Muscle of back (tissue), 13 donors: ENCODE results near the gene TP53I3. TPM values are rescaled to one million over a fixed set of nuclear protein-coding genes. Genes with fewer than 3 reads are reported as not detected.
"Not testable (repeated sequence)": the region's sequence is repeated elsewhere in the genome, so short reads cannot be mapped to it uniquely, and the experiment has no call there.

Experiments
- DNase-seq, 3 donors: peaks; one replicate each; pipeline versions ENCODE4 v3.0.0 to v3.0.0-alpha.2; 2013
- long read RNA-seq, 9 donors: transcript quantifications; one replicate each; lab custom pipeline, GENCODE V29; 2026
- polyA plus RNA-seq, 10 donors: library from polyadenylated mRNA; unstranded; fragments of 120-200 nt; gene quantifications; one replicate each; pipeline ENCODE4 v1.2.1, GENCODE V29; 2013; ENCODE audit not compliant: insufficient read length in 10 of 10

The TP53I3 gene, protein sequence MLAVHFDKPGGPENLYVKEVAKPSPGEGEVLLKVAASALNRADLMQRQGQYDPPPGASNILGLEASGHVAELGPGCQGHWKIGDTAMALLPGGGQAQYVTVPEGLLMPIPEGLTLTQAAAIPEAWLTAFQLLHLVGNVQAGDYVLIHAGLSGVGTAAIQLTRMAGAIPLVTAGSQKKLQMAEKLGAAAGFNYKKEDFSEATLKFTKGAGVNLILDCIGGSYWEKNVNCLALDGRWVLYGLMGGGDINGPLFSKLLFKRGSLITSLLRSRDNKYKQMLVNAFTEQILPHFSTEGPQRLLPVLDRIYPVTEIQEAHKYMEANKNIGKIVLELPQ
- 10 to 100 TPM; 24.4 to 43.5 (median 34.0) TPM for polyA plus RNA-seq
- long read RNA-seq, donor 1, transcript TP53I3-202 (6 exons, 1,635 nt), result major isoform, 8 of 13 reads
- long read RNA-seq, donor 1, partial matches to known transcripts, result 0 of 13 reads
- long read RNA-seq, donor 1, other reads (novel, unspliced or antisense), result 0 of 13 reads
- long read RNA-seq, donor 2, partial matches to known transcripts, result 0 of 8 reads
- long read RNA-seq, donor 2, other reads (novel, unspliced or antisense), result 0 of 8 reads
- long read RNA-seq, donor 3, result 0 reads
- long read RNA-seq, donor 4, partial matches to known transcripts, result 0 of 4 reads
- long read RNA-seq, donor 4, other reads (novel, unspliced or antisense), result 0 of 4 reads
- long read RNA-seq, donor 5, transcript TP53I3-202 (6 exons, 1,635 nt), result major isoform, 11 of 19 reads
- long read RNA-seq, donor 5, transcript TP53I3-201 (5 exons, 1,998 nt), result minor isoform, 5 of 19 reads
- long read RNA-seq, donor 5, partial matches to known transcripts, result 0 of 19 reads
- long read RNA-seq, donor 5, other reads (novel, unspliced or antisense), result 0 of 19 reads
- long read RNA-seq, donor 6, transcript TP53I3-202 (6 exons, 1,635 nt), result major isoform, 7 of 17 reads
- long read RNA-seq, donor 6, transcript TP53I3-201 (5 exons, 1,998 nt), result minor isoform, 6 of 17 reads
- long read RNA-seq, donor 6, partial matches to known transcripts, result 0 of 17 reads
- long read RNA-seq, donor 6, other reads (novel, unspliced or antisense), result 0 of 17 reads
- long read RNA-seq, donor 7, transcript TP53I3-201 (5 exons, 1,998 nt), result major isoform, 5 of 13 reads
- long read RNA-seq, donor 7, partial matches to known transcripts, result 0 of 13 reads
- long read RNA-seq, donor 7, other reads (novel, unspliced or antisense), result 0 of 13 reads
- long read RNA-seq, donor 8, transcript TP53I3-201 (5 exons, 1,998 nt), result major isoform, 7 of 19 reads
- long read RNA-seq, donor 8, transcript TP53I3-202 (6 exons, 1,635 nt), result minor isoform, 5 of 19 reads
- long read RNA-seq, donor 8, partial matches to known transcripts, result 6 of 19 reads
- long read RNA-seq, donor 8, other reads (novel, unspliced or antisense), result 0 of 19 reads
- long read RNA-seq, donor 9, partial matches to known transcripts, result 0 of 2 reads
- long read RNA-seq, donor 9, other reads (novel, unspliced or antisense), result 0 of 2 reads

DNA sequence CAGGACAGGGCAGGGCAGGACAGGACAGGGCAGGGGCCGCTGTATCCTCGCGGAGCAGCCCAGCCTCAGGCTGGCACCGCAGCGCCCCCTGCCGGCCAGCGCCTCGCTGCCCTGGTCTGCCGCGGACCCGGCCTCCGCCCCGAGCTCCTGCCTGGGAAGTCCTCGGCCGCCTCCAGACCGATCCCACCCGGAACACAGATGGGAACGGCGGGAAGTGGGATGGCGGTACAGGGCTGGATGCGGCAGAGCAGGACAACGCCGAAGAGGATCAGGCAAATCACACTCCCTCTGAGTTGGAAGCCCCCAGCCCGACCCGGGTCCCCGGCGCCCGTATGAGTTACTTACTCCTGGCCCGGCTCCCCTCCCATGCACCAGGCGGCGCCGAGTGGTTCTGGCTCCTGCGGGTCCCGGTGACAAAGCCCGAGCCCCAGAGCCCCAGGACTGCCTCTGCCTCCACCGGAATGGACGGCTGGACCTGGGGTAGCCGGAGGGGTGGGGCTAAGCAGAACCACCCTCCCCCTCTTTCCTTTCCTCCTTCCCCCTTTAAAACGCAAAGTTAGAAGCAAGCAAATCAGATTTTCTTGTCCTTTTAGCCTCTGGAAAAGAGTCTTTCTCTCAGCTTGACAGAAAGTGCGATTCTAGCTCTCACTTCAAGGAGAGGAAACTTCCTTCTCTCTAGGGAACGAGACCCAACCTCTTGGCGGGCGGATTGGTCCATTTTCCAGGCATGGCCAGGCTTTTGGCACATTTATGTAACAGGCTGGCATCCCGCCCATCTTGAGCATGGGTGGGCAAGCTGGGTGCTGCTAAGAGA is at the start of gene TP53I3:
TP53I3 (minus strand) TSS at position 449 of the 814 bp plus-strand sequence. CDS start 508 bp downstream, outside the sequence.
- DNase-seq, result peak; percentile 90 to 98 (median 96)

DNA sequence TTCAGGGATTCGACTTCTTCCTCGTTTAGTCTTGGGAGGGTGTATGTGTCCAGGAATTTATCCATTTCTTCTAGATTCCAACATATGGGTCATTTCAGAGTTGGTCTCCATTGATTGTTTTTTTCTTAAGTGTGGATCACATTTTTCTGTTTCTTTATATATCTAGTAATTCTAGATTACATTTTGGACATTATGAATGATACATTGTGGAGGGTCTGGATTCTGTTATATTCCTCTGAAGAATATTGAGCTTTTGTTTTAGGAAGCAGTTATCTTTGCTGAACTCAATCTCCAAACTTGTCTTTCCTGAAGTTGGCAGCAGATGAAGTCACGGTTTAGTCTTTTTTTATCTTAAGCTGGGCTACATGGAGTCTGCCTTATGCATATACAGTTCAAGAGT is 47.9 kb upstream of the TP53I3 start:
- no peak for DNase-seq

DNA sequence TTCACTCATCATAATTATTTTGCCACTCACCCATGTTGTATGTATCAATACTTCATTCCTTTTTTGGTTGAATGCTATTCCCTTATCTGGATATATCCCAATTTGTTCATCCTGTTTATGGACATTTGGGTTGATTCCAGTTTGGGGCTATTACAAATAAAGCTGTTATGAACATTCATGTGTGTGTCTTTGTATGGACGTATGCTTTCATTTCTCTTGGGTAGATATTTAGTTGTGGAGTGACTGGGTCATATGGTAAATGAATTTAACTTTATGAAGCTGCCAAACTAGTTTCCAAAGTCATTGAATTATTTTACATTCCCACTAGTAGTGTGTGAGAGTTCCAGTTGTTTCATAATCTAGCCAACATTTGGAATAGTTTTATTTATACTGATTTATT is 41.3 kb upstream of the TP53I3 start:
- peak; percentile 12 to 81 (median 46) for DNase-seq

DNA sequence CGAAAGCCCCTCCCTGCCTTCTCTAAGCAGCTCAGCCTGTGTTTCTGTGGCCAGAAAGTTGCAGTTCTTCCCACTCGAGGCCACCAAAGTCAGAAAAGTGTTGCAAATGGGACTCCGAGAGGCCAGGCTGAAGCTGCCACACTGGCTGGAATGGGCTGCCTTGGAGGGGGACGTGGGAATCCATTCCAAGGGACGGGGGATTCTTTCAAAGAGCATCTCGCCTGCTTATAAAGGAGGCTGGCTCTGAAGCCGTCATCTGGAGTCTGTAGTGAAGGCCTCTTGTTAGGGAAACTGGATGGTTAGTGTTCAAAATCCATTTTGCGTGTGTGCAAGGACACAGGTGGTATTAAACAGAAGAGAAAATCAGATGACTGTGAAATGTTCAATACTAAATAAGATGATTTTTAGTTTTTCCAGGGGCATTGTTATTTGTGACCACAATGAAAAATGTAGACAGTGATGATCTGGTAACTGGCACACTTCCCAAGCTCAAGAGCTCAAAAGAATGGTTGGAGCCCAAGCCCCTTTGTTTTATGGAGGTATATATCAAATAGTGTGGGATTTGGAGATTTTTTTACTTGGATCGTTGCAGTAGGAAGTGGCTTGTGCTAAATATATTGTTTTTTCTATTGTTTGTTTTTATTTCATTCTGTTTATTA is 39.4 kb upstream of the TP53I3 start:
- DNase-seq, result peak in 1 of 3 donors; percentile 40

DNA sequence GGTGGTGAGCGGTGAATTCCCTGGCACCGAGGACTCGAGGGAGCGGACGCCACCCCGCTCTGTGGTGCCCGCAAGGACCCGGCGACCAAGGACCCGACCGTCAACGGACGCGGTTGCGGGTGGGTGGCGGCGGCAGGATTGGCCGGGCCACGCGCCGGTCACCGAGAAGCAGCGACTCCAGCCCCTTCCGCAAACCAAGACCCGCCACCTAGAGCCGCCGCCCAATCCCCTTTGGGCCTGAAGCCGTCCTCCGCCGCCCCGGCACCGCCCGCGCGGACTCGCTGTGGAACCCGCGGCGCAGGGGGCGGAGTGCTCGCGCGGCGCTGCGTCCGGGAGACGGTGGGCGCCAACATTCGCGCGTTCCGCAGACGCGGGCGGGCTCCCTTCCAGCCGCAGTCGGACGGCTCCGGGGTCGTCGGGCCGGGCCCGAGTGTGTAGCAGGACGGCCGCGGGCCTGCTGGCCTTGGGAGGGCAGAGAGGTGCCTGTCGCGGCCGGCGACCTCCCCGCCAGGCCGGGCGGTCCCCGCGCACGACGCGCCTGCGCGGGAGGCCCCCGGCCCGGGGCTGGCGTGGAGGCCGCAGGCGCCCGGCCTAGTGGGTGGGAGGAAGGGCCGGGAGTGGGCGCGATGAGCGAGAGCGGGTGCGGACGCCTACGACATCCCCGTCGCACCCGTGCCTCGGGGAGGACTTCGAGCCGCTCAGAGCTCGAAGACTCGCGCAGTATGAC is 38.7 kb upstream of the TP53I3 start, which contains the start of the genes FAM228B and PFN4:
FAM228B (plus strand) TSS at position 275 of the 727 bp plus-strand sequence. CDS start 893 bp downstream, outside the sequence.
PFN4 (minus strand) TSS at position 140 of the 727 bp plus-strand sequence. CDS start 799 bp downstream, outside the sequence.
- peak; percentile 75 to 95 (median 83) for DNase-seq

DNA sequence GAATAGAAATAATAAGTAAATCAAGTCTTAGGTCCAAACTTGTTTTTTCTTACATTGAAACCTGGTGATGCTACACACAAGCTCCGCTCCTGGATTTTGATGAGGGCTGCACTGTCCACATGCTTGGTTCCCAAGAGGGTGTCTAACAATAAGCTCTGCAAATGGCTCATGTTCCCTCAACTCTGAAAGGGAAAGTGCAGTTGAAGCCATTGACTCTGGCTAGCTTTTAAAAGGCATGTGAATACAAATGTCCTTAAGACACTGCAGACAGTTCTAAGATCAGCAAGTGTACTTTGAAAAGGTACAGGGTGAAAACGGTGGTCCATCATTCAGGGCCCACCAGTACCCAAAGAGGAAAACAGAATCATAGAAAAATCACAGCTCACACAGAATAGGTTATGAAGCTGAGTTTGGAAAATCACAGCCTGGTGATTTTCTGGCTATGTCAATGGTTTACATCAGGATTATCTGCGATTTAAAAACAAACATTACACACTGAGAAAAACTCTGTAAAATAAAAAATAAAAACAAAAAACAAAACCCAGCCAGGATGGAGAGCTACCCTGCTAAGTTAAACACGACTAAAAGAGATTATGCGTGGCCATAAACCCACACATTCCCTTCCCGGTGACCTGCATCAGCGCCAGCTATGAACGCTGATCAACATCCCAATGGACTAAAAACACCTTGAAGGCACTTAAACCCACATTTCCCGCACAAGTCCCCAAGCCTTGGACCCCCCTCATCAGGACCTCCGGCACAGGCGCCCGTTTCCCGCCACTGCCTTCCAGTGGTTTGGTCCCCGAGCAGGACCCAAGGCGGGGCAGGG is 37.9 kb upstream of the TP53I3 start:
- peak in 2 of 3 donors; percentile 16 to 61 for DNase-seq

DNA sequence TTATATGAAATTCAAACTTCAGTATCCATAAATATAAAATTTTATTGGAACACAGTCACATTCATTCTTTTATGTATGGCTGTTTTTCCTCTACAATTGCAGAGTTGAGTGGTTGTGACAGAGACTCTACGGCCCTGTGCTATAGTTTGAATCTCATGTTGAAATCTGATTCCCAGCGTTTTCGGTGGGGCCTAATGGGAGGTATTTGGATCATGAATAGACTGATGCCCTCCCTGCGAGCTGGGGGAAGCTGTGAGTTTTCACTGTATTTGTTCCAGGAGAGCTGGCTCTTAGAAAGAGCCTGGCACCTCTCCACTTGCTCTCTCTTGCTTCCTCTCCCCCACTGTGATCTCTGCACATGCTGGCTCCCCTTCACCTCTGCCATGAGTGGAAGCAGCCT is 36.8 kb upstream of the TP53I3 start:
- DNase-seq, result peak; percentile 20 to 74 (median 55)

DNA sequence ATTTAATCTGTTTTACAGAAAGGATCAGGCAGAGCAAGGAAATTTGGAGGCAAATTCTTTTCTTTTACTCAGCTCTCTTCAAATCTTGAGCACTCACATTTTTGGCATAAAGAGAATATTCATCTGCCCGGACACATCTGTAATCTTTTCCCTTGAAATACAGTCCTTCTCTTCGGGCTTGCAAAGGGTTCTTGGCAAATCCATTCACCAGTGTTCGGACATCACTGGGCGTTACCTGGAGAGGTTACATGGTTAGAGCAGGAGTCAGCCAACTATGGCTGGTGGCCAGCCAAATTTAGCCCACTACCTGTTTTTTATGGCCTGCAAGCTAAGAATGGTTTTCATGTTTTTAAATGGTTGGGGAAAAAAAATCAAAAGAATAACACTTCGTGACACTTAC is 36.4 kb upstream of the TP53I3 start:
- peak; percentile 43 to 88 (median 74) for DNase-seq

DNA sequence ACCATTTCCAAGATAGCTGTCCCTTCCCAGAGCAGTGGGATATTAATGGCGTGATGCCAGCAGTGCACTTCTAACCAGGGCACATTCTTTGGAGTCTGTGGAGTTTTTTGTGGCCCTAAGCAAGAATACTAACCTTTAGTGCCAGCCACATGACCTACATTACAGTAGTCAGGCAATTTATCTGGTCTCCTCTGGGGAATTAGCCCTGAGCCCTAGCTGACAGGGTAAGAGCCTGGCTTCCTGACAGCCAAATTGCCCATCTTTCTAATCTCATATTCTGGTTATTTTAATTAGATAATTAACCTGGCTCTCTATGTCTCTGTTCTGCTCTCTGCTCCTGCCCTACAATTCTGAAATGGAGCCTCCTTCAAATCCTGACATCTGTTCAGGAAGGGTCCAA is 33.3 kb upstream of the TP53I3 start:
- no peak for DNase-seq

DNA sequence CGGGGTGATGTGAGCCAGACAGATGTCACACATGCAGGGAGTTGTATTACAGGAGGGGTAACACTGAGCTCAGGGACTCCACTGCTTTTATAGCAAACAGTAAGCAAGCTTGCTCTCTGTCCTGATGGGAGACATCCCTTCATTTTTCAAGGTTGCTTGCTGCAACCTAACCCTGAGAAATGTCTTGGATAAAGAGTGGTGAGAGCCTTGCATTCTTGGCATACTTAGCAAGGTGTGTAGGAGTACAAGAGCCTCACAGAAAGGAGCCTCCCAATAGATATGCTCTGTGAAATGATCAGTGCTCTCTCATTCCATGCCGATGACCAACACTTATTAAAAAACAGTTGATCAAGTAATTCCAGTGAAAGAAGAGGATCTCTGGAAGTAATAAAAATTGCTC is 30.4 kb upstream of the TP53I3 start:
- DNase-seq, result no peak

DNA sequence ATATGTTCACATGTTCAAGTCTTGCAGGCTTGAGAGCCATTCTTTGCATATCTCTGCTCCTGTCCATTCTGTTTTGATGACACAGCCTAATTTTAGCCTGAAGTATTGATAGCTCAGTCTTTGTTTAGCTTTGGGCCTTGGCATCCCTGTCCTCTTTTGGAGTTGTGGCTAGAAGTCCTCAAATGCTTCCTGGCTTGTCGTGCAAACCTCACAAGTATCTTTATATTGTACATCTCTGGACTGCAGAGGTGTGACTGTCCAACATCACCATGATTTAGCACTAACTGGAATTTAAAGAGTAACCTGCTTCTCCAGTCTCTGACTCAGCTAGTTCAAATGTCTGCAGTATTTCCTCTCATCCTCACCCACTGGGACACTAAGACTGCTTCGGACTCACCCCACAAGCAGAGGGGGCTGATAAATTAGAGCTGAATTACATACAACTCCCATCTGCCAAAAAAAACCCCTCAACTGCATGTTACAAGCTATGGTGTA is 26.8 kb upstream of the TP53I3 start:
- peak in 2 of 3 donors; percentile 24 to 53 for DNase-seq

DNA sequence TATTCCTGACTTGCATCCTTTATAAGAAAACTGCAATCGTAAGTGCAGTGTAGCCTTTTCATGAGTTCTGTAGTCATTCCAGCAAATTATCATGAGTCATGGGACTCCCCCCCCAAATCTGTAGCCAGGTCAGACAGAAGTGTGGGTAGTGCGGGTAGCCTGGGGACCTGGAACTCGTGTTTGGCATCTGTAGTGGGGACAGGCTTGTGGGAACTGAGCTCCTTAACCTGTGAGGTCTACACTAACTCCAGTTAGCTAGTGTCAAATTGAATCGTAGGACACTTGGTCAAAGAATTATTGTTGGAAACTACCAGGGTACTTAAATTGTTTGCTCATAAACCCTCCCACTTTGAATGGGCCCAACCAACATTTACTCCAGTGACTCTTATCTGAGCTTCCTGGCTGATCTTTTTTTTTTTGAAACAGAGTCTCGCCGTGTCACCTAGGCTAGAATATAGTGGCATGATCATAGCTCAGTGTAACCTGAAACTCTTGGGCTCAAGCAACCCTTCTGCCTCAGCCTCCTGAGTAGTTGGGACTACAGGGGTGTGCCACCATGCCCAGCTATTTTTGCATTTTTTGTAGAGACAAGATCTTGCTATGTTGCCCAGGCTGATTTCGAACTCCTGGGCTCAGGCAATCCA is 26.1 kb upstream of the TP53I3 start:
- no peak for DNase-seq

DNA sequence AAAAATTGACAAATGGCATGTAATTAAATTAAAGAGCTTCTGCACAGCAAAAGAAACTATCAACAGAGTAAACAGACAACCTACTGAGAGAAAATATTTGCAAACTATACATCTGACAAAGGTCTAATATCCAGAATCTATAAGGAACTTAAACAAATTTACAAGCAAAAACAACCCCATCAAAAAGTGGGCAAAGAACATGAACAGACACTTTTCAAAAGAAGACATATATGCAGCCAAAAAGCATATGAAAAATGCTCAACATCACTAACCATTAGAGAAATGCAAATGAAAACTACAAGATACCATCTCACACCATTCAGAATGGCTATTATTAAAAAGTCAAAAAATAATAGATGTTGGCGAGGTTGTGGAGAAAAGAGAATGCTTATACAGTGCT is 24.8 kb upstream of the TP53I3 start:
- DNase-seq, result not testable (repeated sequence)

DNA sequence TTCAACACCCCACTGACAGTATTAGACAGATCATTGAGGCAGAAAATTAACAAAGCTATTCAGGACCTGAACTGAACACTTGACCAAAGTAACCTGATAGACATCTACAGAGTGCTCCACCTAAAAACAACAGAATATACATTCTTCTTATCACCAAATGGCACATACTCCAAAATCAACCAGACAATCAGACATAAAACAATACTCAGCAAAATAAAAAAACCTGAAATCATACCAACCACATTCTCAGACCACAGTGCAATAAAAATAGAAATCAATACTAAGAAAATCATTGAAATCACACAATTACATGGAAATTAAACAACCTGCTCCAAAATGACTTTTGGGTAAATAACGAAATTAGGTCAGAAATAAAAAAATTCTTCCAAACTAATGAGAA is 22.7 kb upstream of the TP53I3 start:
- no peak for DNase-seq

DNA sequence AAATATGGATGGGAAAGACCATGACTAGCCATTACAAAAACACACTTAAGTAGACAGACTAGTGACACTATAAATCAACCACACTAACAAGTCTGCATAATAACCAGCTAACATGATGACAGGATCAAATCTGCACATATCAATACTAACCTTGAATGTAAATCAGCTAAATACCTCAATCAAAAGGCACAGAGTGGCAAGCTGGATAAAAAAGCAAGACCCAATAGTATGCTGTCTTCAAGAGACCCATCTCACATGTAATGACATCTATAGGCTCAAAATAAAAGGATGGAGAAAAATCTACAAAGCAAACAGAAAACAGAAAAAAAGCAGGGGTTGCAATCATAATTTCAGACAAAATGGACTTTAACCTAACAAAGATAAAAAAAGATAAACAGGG is 22.2 kb upstream of the TP53I3 start:
- no peak for DNase-seq

DNA sequence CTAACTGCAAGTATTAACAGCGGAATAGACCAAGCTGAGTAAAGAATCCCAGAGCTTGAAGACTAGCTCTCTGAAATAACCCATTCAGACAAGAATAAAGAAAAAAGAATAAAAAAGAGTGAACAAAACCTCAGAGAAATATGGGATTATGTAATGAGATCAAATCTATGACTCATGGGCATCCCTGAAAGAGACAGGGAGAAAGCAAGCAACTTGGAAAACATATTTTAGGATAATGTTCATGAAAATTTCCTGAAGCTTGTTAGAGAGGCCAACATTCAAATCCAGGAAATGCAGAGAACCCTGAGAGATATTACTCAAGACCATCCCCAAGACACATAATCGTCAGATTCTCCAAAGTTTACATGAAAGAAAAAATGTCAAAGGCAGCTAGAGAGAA is 21.2 kb upstream of the TP53I3 start:
- DNase-seq, result no peak

DNA sequence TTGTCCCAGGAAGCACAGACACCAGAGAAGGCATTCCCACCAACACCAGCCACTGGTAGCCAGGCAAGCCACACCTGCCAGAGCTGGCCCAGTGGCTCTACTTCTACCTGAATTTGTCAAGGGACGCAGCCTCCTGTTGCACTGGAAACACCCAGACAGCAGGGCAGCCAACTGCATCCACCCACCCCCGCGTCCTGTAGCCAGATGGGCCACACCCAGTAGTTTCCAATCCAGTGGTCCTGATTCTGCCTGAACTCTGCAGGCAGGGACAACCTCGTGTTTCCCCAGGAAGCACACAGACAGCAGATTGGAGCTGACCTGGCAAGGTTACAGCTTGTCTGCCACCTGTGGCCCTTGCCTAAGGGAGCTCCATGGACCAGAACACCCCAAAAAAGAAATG is 20.3 kb upstream of the TP53I3 start:
- DNase-seq, result no peak
